Caco-2 (cell line): Measurements from ENCODE around the gene GMEB1. TPM values are rescaled to one million over a fixed set of nuclear protein-coding genes. Genes with fewer than 3 reads are reported as not detected.
"Not testable (repeated sequence)": the region's sequence is repeated elsewhere in the genome, so short reads cannot be mapped to it uniquely, and the experiment has no call there.

Experiments used
- BruUV-seq: library from RNA; stranded (reverse); fragments of 400-500 nt; replicated peaks from 2 replicates; lab custom pipeline; 2021; lab: Mats Ljungman, UMichigan
- CTCF ChIA-PET: fragments of 300-600 bp; sonication (Branson Sonifier 250); formaldehyde crosslinking; loops from one replicate; lab custom pipeline; 2022; ENCODE audit warnings: antibody characterized with exemption; lab: Charles Lee
- POLR2A ChIA-PET: fragments of 300-600 bp; sonication (Branson Sonifier 250); formaldehyde crosslinking; loops from one replicate; lab custom pipeline; 2022; ENCODE audit warnings: antibody characterized with exemption; lab: Charles Lee
- DNase-seq, 2 experiments: peaks; one replicate each; pipeline versions ENCODE4 v3.0.0 to v3.0.0-alpha.2; 2020 to 2022
- H3K27me3 ChIP-seq: replicated peaks from 2 replicates; pipeline ENCODE4 v1.6.0; 2011; ENCODE audit warnings: low read length; ENCODE audit not compliant: control insufficient read depth, insufficient read depth
- H3K36me3 ChIP-seq: 2 replicates; pipeline ENCODE4 v1.5.1; 2011; ENCODE audit warnings: low read length; ENCODE audit not compliant: control insufficient read depth, insufficient read depth
- H3K4me1 ChIP-seq: fragments of 250-450 bp; sonication (Bioruptor Pico); 2 replicates; pipeline ENCODE4 v1.5.1; 2020; ENCODE audit warnings: mild to moderate bottlenecking
- H3K4me3 ChIP-seq: 2 replicates; pipeline ENCODE4 v1.5.1; 2011; ENCODE audit warnings: low read depth, mild to moderate bottlenecking, control low read depth, low read length
- H3K9me3 ChIP-seq: fragments of 250-450 bp; sonication (Bioruptor Pico); 2 replicates; pipeline ENCODE4 v1.5.1; 2020; ENCODE audit warnings: mild to moderate bottlenecking, moderate library complexity
- H3K27ac Mint-ChIP-seq: one replicate; pipeline ENCODE4 v1.8.0; 2022; ENCODE audit warnings: mixed read lengths; ENCODE audit not compliant: unreplicated experiment
- H3K27me3 Mint-ChIP-seq: one replicate; pipeline ENCODE4 v1.8.0; 2022; ENCODE audit warnings: mixed read lengths; ENCODE audit not compliant: insufficient read depth, unreplicated experiment
- H3K36me3 Mint-ChIP-seq: one replicate; pipeline ENCODE4 v1.8.0; 2022; ENCODE audit warnings: mild to moderate bottlenecking, mixed read lengths; ENCODE audit not compliant: insufficient read depth, unreplicated experiment
- H3K4me1 Mint-ChIP-seq: one replicate; pipeline ENCODE4 v1.8.0; 2022; ENCODE audit warnings: low read depth, mixed read lengths; ENCODE audit not compliant: unreplicated experiment
- H3K4me3 Mint-ChIP-seq: one replicate; pipeline ENCODE4 v1.8.0; 2022; ENCODE audit warnings: mild to moderate bottlenecking, moderate library complexity, mixed read lengths; ENCODE audit not compliant: unreplicated experiment
- H3K9me3 Mint-ChIP-seq: one replicate; pipeline ENCODE4 v1.8.0; 2022; ENCODE audit warnings: mixed read lengths; ENCODE audit not compliant: unreplicated experiment
- intact Hi-C: fragments of 100-400 bp; cut with micrococcal nuclease; formaldehyde crosslinking; loops from one replicate; pipeline ENCODE4 v1.10.0; 2022; ENCODE audit not compliant: unreplicated experiment
- total RNA-seq: library from RNA; stranded (reverse); gene quantifications from 2 replicates; pipeline ENCODE4 v1.2.3, GENCODE V29; 2022
- TF ChIP-seq, protein P1 (sequence below), 2 experiments: fragments of 200-600 bp in 1 of 2; IDR thresholded peaks; 1 replicate in 1 of 2; 2 replicates in 1 of 2; pipeline versions ENCODE4 v1.5.1 to v1.8.0; 2011 to 2022; ENCODE audit warnings: antibody characterized with exemption in 1 of 2, control low read depth in 1 of 2, inconsistent platforms in 1 of 2, low read depth in 1 of 2, low read length in 1 of 2, mild to moderate bottlenecking in 1 of 2, moderate library complexity in 1 of 2; ENCODE audit not compliant: insufficient read depth in 1 of 2, severe bottlenecking in 1 of 2, unreplicated experiment in 1 of 2

Gene GMEB1
- total RNA-seq, 1 experiment from 2014 or later: 5.2 TPM

DNA sequence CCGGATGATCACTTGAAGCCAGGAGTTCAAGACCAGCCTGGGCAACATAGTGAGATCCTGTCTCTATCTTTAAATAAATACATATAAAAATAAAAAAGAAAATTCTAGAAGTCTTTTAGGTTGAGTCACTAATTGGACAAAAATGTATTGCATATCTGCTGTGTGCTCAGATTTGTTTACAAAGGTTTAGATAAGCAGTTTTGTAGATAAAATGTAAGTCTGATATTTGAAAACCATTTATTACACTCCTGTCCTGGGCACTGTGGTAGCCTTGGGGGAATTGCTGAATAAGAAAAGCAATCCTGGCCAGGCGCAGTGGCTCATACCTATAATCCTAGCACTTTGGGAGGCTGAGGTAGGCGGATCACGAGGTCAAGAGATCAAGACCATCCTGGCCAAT is 11.6 kb downstream of the GMEB1 start:
- Histone ChIP-seq H3K9me3 (no peaks in the 10 kb centered on the region), H3K4me3 (no peak overlapping the region), H3K4me1 (no peaks in the 10 kb centered on the region), H3K27me3 (no peaks in the 10 kb centered on the region), H3K36me3 (no peaks in the 10 kb centered on the region)
- H3K4me1 Mint-ChIP-seq: peaks cover 7% of the 10 kb centered on the region
- no peak for DNase-seq
- intact Hi-C loops: no loop called here
- H3K4me3 Mint-ChIP-seq: no peak overlapping the region
- no peaks in the 10 kb centered on the region for H3K9me3 Mint-ChIP-seq
- ChIA-PET POLR2A (no interaction called here), CTCF (no interaction called here)
- no TSS peak for BruUV-seq
- H3K27ac Mint-ChIP-seq: no peak overlapping the region
- TF ChIP-seq, protein P1, sequence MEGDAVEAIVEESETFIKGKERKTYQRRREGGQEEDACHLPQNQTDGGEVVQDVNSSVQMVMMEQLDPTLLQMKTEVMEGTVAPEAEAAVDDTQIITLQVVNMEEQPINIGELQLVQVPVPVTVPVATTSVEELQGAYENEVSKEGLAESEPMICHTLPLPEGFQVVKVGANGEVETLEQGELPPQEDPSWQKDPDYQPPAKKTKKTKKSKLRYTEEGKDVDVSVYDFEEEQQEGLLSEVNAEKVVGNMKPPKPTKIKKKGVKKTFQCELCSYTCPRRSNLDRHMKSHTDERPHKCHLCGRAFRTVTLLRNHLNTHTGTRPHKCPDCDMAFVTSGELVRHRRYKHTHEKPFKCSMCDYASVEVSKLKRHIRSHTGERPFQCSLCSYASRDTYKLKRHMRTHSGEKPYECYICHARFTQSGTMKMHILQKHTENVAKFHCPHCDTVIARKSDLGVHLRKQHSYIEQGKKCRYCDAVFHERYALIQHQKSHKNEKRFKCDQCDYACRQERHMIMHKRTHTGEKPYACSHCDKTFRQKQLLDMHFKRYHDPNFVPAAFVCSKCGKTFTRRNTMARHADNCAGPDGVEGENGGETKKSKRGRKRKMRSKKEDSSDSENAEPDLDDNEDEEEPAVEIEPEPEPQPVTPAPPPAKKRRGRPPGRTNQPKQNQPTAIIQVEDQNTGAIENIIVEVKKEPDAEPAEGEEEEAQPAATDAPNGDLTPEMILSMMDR (IDR thresholded peaks at IDR 0.05; ENCODE audit: insufficient read depth in 1 of 2, low read depth in 1 of 2, low read length in 1 of 2, severe bottlenecking in 1 of 2, unreplicated experiment in 1 of 2): no peak
- H3K36me3 Mint-ChIP-seq: peaks cover 4% of the 10 kb centered on the region
- no peaks in the 10 kb centered on the region for H3K27me3 Mint-ChIP-seq

DNA sequence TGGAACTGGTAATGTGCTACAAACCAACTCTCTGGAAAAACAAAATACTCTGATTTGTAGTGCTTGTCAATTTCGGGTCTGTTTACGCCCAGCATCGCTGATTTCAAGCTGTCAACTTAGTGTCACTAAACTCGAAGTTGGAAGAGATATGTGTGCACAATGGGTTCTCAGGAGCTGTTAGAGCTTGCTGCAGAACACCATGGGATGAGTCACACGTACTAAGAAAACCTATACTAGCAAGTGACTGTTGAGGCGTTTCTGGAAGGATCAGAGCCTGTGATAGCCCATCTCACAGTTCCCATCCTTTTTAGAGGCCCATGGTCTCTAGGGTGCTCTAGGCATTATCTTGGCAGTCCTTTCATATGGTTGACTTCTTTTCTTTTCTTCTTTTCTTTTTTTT is 14.3 kb downstream of the GMEB1 start:
- ChIA-PET POLR2A (no interaction called here), CTCF (interaction anchor here (0.7 kb wide), 1 partner anchor 145 kb away, joined by 3 read pairs; no protein-coding TSS in a partner anchor)
- no TSS peak for BruUV-seq
- Histone ChIP-seq H3K4me1 (no peaks in the 10 kb centered on the region), H3K9me3 (no peaks in the 10 kb centered on the region), H3K4me3 (no peak overlapping the region), H3K36me3 (no peaks in the 10 kb centered on the region), H3K27me3 (no peaks in the 10 kb centered on the region)
- intact Hi-C loops: no loop called here
- H3K27me3 Mint-ChIP-seq: no peaks in the 10 kb centered on the region
- peaks cover 4% of the 10 kb centered on the region for H3K36me3 Mint-ChIP-seq
- peaks cover 7% of the 10 kb centered on the region for H3K4me1 Mint-ChIP-seq
- no peak overlapping the region for H3K4me3 Mint-ChIP-seq
- no peak overlapping the region for H3K27ac Mint-ChIP-seq
- TF ChIP-seq, protein P1 (IDR thresholded peaks at IDR 0.05; ENCODE audit: insufficient read depth in 1 of 2, low read depth in 1 of 2, low read length in 1 of 2, severe bottlenecking in 1 of 2, unreplicated experiment in 1 of 2): no peak
- H3K9me3 Mint-ChIP-seq: no peaks in the 10 kb centered on the region
- no peak for DNase-seq

DNA sequence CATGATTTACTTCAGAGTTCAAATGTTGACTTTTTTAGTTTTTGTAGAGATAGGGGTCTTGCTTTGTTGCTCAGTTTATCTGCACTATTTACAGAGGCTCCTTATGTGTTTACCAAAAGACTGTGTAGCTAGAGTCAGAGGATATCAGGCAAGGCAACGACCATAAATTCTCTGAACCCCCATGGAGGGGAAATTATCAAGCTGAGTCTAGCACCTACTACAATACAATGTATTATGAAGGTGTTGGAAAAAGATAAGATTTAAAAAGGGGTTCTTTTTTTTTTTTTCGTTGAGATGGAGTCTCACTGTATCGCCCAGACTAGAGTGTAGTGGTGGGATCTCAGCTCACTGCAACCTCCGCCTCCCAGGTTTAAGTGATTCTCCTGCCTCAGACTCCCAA is 16.4 kb downstream of the GMEB1 start:
- Mint-ChIP-seq H3K4me3 (no peak overlapping the region), H3K9me3 (no peaks in the 10 kb centered on the region), H3K4me1 (peaks cover 7% of the 10 kb centered on the region), H3K27me3 (no peaks in the 10 kb centered on the region), H3K36me3 (peaks cover 4% of the 10 kb centered on the region), H3K27ac (no peak overlapping the region)
- no peaks in the 10 kb centered on the region for H3K27me3 ChIP-seq
- no peak overlapping the region for H3K4me3 ChIP-seq
- no peaks in the 10 kb centered on the region for H3K4me1 ChIP-seq
- ChIA-PET CTCF (no interaction called here), POLR2A (no interaction called here)
- intact Hi-C loops: no loop called here
- TF ChIP-seq, protein P1 (IDR thresholded peaks at IDR 0.05; ENCODE audit: insufficient read depth in 1 of 2, low read depth in 1 of 2, low read length in 1 of 2, severe bottlenecking in 1 of 2, unreplicated experiment in 1 of 2): no peak
- no peaks in the 10 kb centered on the region for H3K36me3 ChIP-seq
- DNase-seq: no peak
- BruUV-seq: no TSS peak
- H3K9me3 ChIP-seq: no peaks in the 10 kb centered on the region

DNA sequence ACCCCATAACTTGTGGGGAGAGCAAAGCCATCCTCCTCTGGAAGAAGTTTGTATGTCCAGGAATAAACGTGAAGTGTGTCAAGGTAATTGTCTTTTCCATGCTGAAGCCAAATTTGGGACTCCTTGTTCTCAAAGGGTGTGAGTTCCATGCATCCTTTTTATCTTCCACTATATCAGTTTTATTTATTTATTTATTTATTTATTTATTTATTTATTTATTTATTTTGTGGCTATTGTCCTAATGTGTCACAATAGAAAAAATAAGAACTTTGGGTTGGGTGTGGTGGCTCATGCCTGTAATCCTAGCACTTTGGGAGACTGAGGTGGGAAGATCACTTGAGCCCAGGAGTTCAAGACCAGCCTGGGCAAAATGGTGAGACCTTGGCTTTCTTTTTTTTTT is 23.0 kb downstream of the GMEB1 start:
- H3K4me1 ChIP-seq, H3K4me3 ChIP-seq, H3K9me3 ChIP-seq, H3K27me3 ChIP-seq, H3K27me3 Mint-ChIP-seq, POLR2A ChIA-PET, DNase-seq, H3K9me3 Mint-ChIP-seq, CTCF ChIA-PET, H3K27ac Mint-ChIP-seq, H3K36me3 Mint-ChIP-seq, H3K4me3 Mint-ChIP-seq, BruUV-seq, H3K36me3 ChIP-seq, H3K4me1 Mint-ChIP-seq, intact Hi-C loops: not testable (repeated sequence)
